K562 (cell line): ENCODE results near the gene RAP1A. TPM values are rescaled to one million over a fixed set of nuclear protein-coding genes. Genes with fewer than 3 reads are reported as not detected.

ENCODE experiments used
- ATAC-seq: fragments of 200-7000 bp; cut with Tn5 transposase; 3 replicates; pipeline ENCODE4 v1.9.1; 2020; ENCODE audit warnings: moderate library complexity
- BruUV-seq: library from RNA; stranded (reverse); fragments of 400-500 nt; replicated peaks from 2 replicates; lab custom pipeline; 2021; lab: Mats Ljungman, UMichigan
- CTCF ChIA-PET: fragments of 300-600 bp; formaldehyde crosslinking; extraction: SDS; loops from one replicate; lab custom pipeline; 2021; ENCODE audit warnings: low intra/inter-chr PET ratio; lab: Yijun Ruan, JAX
- POLR2A ChIA-PET: fragments of 300-600, 350-650 bp; sonication (Branson Sonifier 250); formaldehyde crosslinking; extraction: SDS; loops from one replicate; lab custom pipeline; 2021; ENCODE audit warnings: antibody characterized with exemption, inconsistent platforms; lab: Yijun Ruan, JAX
- DNase-seq, 4 experiments: peaks; one replicate each; pipeline versions ENCODE4 v3.0.0 to v3.0.0-alpha.2; 2011 to 2018; ENCODE audit warnings: low spot score in 3 of 4, mixed read lengths in 3 of 4; ENCODE audit errors: extremely low read depth in 1 of 4
- FAIRE-seq: peaks from 2 replicates; lab custom pipeline; 2011; peaks lifted over from hg19 to GRCh38; lab: Jason Lieb, UNC
- H2AFZ ChIP-seq: 2 replicates; pipeline ENCODE4 v1.6.0; 2011; ENCODE audit warnings: low read depth, low read length, control low read depth, inconsistent platforms
- H3K27ac ChIP-seq: fragments of 200-600 bp; 3 replicates; pipeline ENCODE4 v1.8.0; 2011; ENCODE audit warnings: low read depth, mild to moderate bottlenecking, control low read depth, inconsistent platforms, low read length, moderate library complexity, mixed read lengths; ENCODE audit errors: extremely low read depth
- H3K27me3 ChIP-seq, 2 experiments: fragments of 300-600 bp in 1 of 2; 2 replicates in 1 of 2; 3 replicates in 1 of 2; pipeline versions ENCODE4 v1.6.0 to v1.8.0; 2011; ENCODE audit warnings: inconsistent platforms in 2 of 2, low read length in 2 of 2, mild to moderate bottlenecking in 1 of 2, mixed read lengths in 1 of 2, moderate library complexity in 1 of 2; ENCODE audit not compliant: control insufficient read depth in 2 of 2, insufficient read depth in 2 of 2
- H3K36me3 ChIP-seq: fragments of 300-600 bp; 3 replicates; pipeline ENCODE4 v1.8.0; 2011; ENCODE audit warnings: mild to moderate bottlenecking, low read length, inconsistent platforms; ENCODE audit not compliant: control insufficient read depth, insufficient read depth
- H3K4me1 ChIP-seq, 2 experiments: fragments of 200-600 bp in 1 of 2; replicated peaks in 1 of 2; 2 replicates in 1 of 2; 3 replicates in 1 of 2; pipeline versions ENCODE4 v1.5.1 to v1.8.0; 2011; ENCODE audit warnings: inconsistent platforms in 2 of 2, low read length in 2 of 2, mild to moderate bottlenecking in 1 of 2, mixed read lengths in 1 of 2, moderate library complexity in 1 of 2; ENCODE audit not compliant: control insufficient read depth in 2 of 2, insufficient read depth in 2 of 2
- H3K4me2 ChIP-seq: 2 replicates; pipeline ENCODE4 v1.6.1; 2011; ENCODE audit warnings: low read length, control low read depth, inconsistent platforms, mixed read lengths; ENCODE audit not compliant: insufficient read depth
- H3K4me3 ChIP-seq: fragments of 200-600 bp; sonication (generic), shearing (Covaris generic); 2 replicates; pipeline ENCODE4 v1.5.1; 2016; ENCODE audit warnings: control low read depth, inconsistent platforms
- H3K79me2 ChIP-seq: fragments of 200-600 bp; 3 replicates; pipeline ENCODE4 v1.8.0; 2011; ENCODE audit warnings: low read length, inconsistent platforms; ENCODE audit not compliant: control insufficient read depth, insufficient read depth
- H3K9ac ChIP-seq, 2 experiments: 2 replicates each; pipeline versions ENCODE4 v1.6.0 to v1.6.1; 2011; ENCODE audit warnings: low read depth in 2 of 2, low read length in 2 of 2, control low read depth in 1 of 2, inconsistent platforms in 1 of 2, mild to moderate bottlenecking in 1 of 2, mixed read lengths in 1 of 2; ENCODE audit not compliant: insufficient read depth in 1 of 2
- H3K9me1 ChIP-seq: one replicate; pipeline ENCODE4 v1.6.0; 2011; ENCODE audit warnings: inconsistent platforms, mild to moderate bottlenecking, low read length, moderate library complexity; ENCODE audit not compliant: control insufficient read depth, insufficient read depth
- H3K9me3 ChIP-seq: replicated peaks from 2 replicates; pipeline ENCODE4 v1.5.1; 2011; ENCODE audit warnings: low read depth, low read length, inconsistent platforms; ENCODE audit not compliant: control insufficient read depth, insufficient read depth
- H4K20me1 ChIP-seq: replicated peaks from 2 replicates; pipeline ENCODE4 v1.6.1; 2011; ENCODE audit warnings: low read length, inconsistent platforms, mixed read lengths; ENCODE audit not compliant: control insufficient read depth, insufficient read depth
- FOSL1 ChIP-seq: fragments of 200-800 bp; sonication (Bioruptor generic); conservative IDR thresholded peaks from 2 replicates; pipeline ENCODE4 v1.6.1; 2016; ENCODE audit warnings: missing genetic modification characterization, missing compliant biosample characterization
- GTF2E2 ChIP-seq: fragments of 200-800 bp; sonication (Bioruptor generic); IDR thresholded peaks from 2 replicates; pipeline ENCODE4 v1.6.1; 2016; ENCODE audit warnings: missing genetic modification characterization, missing compliant biosample characterization
- HNRNPUL1 ChIP-seq: fragments of 200-400 bp; formaldehyde crosslinking; IDR thresholded peaks from 2 replicates; pipeline ENCODE4 v1.6.1; 2017; ENCODE audit warnings: low read length
- MECOM ChIP-seq: fragments of 250-450 bp; sonication (Bioruptor Pico); IDR thresholded peaks from 2 replicates; pipeline ENCODE4 v1.8.0; 2022; ENCODE audit warnings: inconsistent platforms
- RB1 ChIP-seq: fragments of 450-650 bp; IDR thresholded peaks from 2 replicates; pipeline ENCODE4 v1.6.1; 2017; ENCODE audit warnings: low read depth, mild to moderate bottlenecking
- YY1 ChIP-seq, 3 experiments: IDR thresholded peaks; 2 replicates each; pipeline ENCODE4 v1.6.1; 2011; ENCODE audit warnings: low read length in 2 of 3, mild to moderate bottlenecking in 2 of 3, moderate library complexity in 2 of 3, borderline replicate concordance in 1 of 3, control low read depth in 1 of 3, low read depth in 1 of 3; ENCODE audit not compliant: insufficient read depth in 3 of 3, insufficient replicate concordance in 2 of 3, control insufficient read depth in 1 of 3, insufficient read length in 1 of 3; ENCODE audit errors: extremely low read depth in 1 of 3
- ZNF146 ChIP-seq: IDR thresholded peaks from one replicate; pipeline ENCODE4 v1.6.1; 2018; ENCODE audit warnings: missing compliant biosample characterization; ENCODE audit not compliant: unreplicated experiment
- ZNF668 ChIP-seq: fragments of 250-450 bp; sonication (Bioruptor Pico); IDR thresholded peaks from 2 replicates; pipeline ENCODE4 v1.8.0; 2022; ENCODE audit warnings: mild to moderate bottlenecking, inconsistent platforms
- WGBS: fragments of 100-300 bp; shearing (Covaris generic); methylation state at CpG from one replicate; pipeline ENCODE4 v1.1.6; 2016; ENCODE audit warnings: low coverage, mixed read lengths; ENCODE audit not compliant: insufficient coverage; ENCODE audit errors: missing lambda C conversion rate; 5-methylcytosine and 5-hydroxymethylcytosine counted together
- in situ Hi-C: fragments of 300-500 bp; cut with MboI; formaldehyde crosslinking; loops from 4 replicates; pipeline ENCODE4 v1.15.0; 2018; ENCODE audit warnings: inconsistent platforms, mixed read lengths
- intact Hi-C: fragments of 100-400 bp; cut with micrococcal nuclease; formaldehyde crosslinking; loops from 2 replicates; pipeline ENCODE4 v1.14.2; 2022
- polyA plus RNA-seq, 8 experiments: library from polyadenylated mRNA; depleted of rRNA in 4 of 8; stranded (reverse) in 5 of 8; unstranded in 3 of 8; fragments of >200 nt; fragmentation: Nextera tagmentation in 2 of 8; fragmentation: Illumina TruSeq in 1 of 8; extraction: Ambion mirVana in 2 of 8; extraction: Trizol in 1 of 8; gene quantifications; 2 replicates each; pipeline versions ENCODE4 v1.2.1 to v1.2.3, GENCODE V29; 2011 to 2014; ENCODE audit warnings: inconsistent platforms in 1 of 8, missing spikeins in 1 of 8
- total RNA-seq, 7 experiments: library from RNA; depleted of rRNA in 6 of 7; stranded (reverse); fragments of >200 nt in 6 of 7; fragmentation: Illumina TruSeq in 2 of 7; extraction: Trizol in 2 of 7; gene quantifications; 2 replicates each; pipeline versions ENCODE4 v1.2.1 to v1.2.3, GENCODE V29; 2011 to 2021; ENCODE audit warnings: low replicate concordance in 1 of 7
- TF ChIP-seq, protein P1 (sequence below): fragments of 450-650 bp; conservative IDR thresholded peaks from 2 replicates; pipeline ENCODE4 v1.6.1; 2016; ENCODE audit warnings: missing genetic modification characterization, low read depth, mild to moderate bottlenecking, control low read depth, missing compliant biosample characterization

The RAP1A gene
- total and polyA plus RNA-seq, 9 of the 15 experiments (the other 6 are each of a cell fraction or from before 2014, with no cell fraction given): 13.4 to 86.2 (median 32.5) TPM

DNA sequence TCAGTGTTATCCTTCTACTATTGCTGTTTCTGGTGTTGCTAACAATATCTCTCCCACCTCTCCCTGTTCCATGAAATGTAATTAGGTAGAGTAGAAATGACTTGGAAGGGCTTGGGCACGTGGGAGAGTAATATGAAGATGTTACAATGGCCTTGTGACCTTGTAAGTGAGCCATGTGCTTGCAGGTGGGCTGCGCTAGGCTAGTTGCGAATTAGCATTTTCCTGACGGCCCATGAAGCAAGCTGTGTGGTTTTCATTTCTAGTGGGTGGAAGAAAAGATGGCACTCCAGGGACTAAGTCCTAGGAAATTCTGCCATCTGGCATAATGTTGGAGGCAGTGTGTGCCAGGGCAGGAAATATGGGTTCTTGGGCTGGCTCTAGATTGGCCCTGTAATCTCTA lies 128.4 kb downstream of the RAP1A start:
- Histone ChIP-seq H3K27ac (no peak overlapping the region), H3K9ac (no peak overlapping the region), H3K36me3 (no peaks in the 10 kb centered on the region), H3K4me2 (no peak overlapping the region), H3K4me3 (no peak overlapping the region), H3K27me3 (peaks cover 10 to 23% of the 10 kb centered on the region in 2 experiments; a peak in 4 of 5 replicates), H3K79me2 (no peaks in the 10 kb centered on the region), H4K20me1 (peaks cover 3% of the 10 kb centered on the region; the same call in 1 of the 2 replicates), H3K9me3 (no peaks in the 10 kb centered on the region), H2AFZ (no peak overlapping the region), H3K9me1 (no peaks in the 10 kb centered on the region), H3K4me1 (peaks cover 0 to 13% of the 10 kb centered on the region in 2 experiments; a peak in 2 of 5 replicates)
- FAIRE-seq: no peak
- DNase-seq: no peak
- WGBS: 30% methylated on average over 4 of the region's 4 CpGs
- TF ChIP-seq YY1 (IDR thresholded peaks at IDR 0.05; ENCODE audit: borderline replicate concordance in 1 of 3, control insufficient read depth in 1 of 3, extremely low read depth in 1 of 3, insufficient read depth in 3 of 3, insufficient read length in 1 of 3, insufficient replicate concordance in 2 of 3, low read depth in 1 of 3, low read length in 2 of 3) (no peak), MECOM (CRISPR knock-in tag) (no peak), ZNF668 (CRISPR knock-in tag) (no peak), FOSL1 (tag) (no peak), RB1 (no peak), HNRNPUL1 (no peak), GTF2E2 (tag) (no peak), ZNF146 (no peak)
- TF ChIP-seq, protein P1, sequence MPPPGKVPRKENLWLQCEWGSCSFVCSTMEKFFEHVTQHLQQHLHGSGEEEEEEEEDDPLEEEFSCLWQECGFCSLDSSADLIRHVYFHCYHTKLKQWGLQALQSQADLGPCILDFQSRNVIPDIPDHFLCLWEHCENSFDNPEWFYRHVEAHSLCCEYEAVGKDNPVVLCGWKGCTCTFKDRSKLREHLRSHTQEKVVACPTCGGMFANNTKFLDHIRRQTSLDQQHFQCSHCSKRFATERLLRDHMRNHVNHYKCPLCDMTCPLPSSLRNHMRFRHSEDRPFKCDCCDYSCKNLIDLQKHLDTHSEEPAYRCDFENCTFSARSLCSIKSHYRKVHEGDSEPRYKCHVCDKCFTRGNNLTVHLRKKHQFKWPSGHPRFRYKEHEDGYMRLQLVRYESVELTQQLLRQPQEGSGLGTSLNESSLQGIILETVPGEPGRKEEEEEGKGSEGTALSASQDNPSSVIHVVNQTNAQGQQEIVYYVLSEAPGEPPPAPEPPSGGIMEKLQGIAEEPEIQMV: no peak
- intact Hi-C loops (loop anchor here (1.0 to 5.0 kb wide), 2 partner anchors 33 to 86 kb away; no protein-coding TSS in a partner anchor), in situ Hi-C loops (no loop called here)
- ChIA-PET POLR2A (no interaction called here), CTCF (interaction anchor here (0.7 to 2.5 kb wide), 3 partner anchors 10 to 33 kb away, joined by 3 to 23 read pairs (median 3); no protein-coding TSS in a partner anchor)
- no peak for ATAC-seq
- no TSS peak for BruUV-seq
